ENCODE results near the gene ADAMTS2.

ADAMTS2 gene

GRCh38 chr5:179207920-179208705 lies 137.1 kb downstream of the ADAMTS2 start:
- no peak for DNase-seq

DNA sequence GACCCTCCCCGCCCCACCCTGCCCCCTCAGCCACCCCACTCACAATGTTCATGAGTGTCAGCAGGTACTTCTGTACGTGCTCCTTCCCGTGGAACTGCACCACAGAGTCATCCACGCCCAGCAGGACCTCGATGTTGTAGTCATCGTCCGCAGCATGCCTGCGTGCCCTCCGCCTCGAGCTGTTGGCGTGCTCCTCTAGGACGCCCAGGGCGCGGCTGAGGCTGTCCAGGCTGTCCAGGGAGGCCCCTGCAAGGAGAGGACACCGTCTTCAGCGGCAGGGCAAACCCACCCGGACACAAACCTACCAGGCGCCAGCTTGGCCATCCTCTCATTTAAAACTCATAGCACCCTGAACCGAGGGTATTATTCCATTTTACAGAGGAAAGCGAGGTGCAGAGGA lies 137.8 kb downstream of the ADAMTS2 start:
- no peak for DNase-seq

DNA sequence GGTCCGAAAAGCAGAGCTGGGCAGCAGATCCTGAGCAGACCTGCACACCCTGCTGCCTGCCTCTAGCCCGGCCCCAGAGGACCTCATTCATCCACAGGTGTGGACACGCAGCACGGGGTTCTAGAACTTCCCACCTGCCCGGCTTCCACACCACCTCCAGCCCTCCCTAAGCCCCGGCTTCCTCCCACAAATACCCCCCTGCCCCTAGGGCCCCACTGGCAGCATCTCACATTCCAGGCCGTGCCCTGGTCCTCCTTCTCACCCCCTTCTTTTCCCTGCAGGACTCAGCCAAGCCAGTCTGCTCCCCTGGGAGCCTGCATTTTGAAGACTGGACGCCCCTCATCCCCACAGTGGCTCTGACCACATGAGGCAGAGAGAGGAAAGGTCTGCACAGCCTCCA lies 138.9 kb downstream of the ADAMTS2 start:
- DNase-seq = no peak

- no peak for DNase-seq
Observed at GRCh38 chr5:179205277-179205676, 140.0 kb downstream of the ADAMTS2 start.

DNA sequence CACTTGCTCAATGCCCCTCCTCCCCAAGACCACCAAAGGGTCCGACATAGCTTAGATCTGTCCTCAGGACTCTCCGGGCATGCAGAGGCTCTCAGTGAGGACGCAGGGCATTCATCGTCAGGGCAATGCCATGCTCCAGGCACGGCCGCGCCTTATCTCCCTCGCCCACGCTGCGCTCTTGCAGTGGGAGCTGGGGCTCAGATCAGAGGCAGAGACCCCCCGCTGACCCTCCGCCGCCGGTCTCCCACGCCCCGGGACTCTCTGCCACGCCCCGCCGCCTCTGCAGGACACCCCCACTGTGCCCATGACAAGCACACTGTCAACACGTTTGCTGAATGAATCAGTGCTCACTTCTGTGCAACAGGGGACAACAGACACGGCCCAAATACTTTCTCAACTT lies 140.7 kb downstream of the ADAMTS2 start:
- DNase-seq = no peak

GRCh38 chr5:179203248-179203647 lies 142.0 kb downstream of the ADAMTS2 start:
- no peak for DNase-seq

- no peak for DNase-seq
Observed at GRCh38 chr5:179201986-179202385, 143.3 kb downstream of the ADAMTS2 start.

DNA sequence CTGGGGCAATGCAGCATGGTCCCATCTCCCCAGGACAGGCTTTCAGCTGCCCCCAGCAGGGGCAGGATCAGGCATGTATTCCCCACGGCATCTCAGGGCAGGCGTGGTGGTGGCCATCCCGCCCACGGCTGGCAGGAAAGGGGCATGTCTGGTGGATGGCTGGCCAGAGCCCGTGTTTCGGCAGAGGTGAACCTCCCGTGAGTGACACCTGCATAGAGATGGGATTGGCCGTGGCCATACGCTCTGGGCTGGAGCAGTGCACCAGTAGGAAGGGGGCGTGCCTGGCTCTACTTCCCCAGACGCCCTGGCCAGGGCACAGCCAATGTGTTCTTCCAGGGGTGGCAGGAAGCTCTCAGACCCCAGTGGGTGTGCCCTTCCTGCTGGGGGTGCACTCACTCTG lies 146.0 kb downstream of the ADAMTS2 start:
- DNase-seq = no peak

- DNase-seq = no peak
Observed at GRCh38 chr5:179198825-179199224, 146.4 kb downstream of the ADAMTS2 start.

- DNase-seq = no peak
Observed at GRCh38 chr5:179196405-179197079, 148.7 kb downstream of the ADAMTS2 start.

DNA sequence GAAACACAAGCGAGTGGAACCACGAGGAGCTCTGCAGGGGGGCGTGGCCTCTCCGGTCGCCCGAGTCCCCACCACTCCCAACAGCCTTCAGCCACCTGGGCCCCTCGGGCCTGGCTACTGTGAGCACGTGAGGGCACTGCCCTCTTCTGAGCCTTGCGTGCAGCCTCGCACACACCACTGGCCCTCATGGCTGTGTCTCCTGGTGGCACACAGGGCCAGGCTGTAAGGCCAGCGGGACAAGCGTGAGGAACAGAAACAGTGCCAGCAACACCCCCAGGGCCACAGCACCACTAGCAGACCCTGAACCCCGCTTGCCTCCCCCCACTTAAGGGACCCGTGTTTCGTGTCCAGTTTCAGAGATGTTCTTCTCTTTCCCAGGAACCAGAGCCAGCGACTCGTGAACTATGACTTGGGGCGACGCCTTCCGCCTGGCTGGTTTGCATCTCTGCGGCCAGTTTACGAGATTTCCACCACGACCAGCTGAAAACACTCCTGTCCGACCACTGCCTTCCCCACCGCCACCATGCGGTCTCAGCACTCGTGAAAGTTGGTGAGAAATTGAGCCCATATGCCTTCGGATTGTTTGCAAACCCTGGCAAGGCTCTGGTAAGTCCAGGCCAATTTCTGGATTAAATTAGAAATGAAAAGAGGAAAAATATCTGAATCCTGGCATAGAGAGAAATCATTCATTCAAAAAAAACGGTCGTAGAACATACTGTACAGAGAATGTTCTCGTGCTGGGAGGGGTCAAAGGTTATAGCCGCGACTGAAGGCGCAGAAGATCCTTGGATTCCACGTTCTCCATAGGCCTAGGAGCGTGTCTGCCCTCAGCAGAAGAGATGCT lies 149.5 kb downstream of the ADAMTS2 start:
- no peak for DNase-seq

GRCh38 chr5:179194941-179195381 lies 150.3 kb downstream of the ADAMTS2 start:
- no peak for DNase-seq

- DNase-seq = no peak
Observed at GRCh38 chr5:179194201-179194910, 150.9 kb downstream of the ADAMTS2 start.

DNA sequence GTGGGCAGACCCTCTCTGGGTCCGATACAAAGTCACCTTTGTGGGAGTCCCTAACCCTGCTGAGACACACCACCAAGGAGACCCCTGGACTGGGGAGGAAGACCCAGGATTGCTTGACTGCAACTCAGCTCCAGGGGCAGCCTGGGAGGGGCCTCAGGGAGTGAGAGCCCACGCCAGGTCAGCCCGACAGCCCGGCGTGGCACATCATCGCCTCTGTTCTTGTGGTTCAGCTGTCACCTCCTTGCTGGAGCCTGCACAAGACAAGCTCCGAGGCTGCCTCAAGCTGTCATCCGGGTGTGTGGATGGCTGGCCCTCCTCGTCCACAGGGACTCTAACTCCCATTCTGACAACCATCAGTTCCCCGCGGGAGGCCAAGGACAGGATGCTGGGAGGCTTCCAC lies 151.5 kb downstream of the ADAMTS2 start:
- DNase-seq = no peak

GRCh38 chr5:179192891-179193470 lies 152.3 kb downstream of the ADAMTS2 start:
- no peak for DNase-seq

DNA sequence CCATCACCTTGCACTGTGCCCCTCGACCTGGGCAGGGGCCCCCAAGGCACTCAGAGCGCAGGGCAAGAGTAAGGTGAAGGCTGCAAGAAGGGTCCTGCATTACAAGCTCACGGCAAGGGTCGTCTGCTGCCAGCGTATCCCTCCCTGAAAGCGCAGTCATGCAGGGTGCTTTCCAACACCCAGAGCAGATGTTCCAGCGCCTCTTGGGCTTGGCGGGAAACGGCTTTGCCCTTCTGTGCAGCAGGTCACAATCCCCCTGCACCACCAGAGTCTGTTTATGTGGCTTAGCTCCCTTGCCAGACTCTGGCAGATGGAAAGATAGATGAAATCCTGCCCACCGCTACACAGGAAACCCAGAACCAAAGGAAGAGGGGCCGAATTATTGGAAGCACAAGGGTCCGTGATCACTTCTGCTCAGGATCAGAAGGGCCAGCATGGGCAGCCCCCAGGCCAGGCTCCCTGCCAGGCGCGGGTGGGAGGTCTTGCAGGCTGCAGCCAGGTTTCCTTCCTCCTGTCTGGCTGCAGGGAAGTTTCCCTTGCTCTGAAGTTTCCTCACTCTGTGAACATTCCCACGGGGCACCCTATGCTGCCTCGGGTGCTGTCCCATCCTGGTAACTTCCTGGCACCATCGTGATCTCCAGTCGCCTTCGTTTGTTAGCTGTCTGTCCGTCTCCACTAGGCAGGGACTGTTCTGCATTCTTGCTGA lies 152.9 kb downstream of the ADAMTS2 start:
- DNase-seq = no peak

GRCh38 chr5:179191506-179192184 lies 153.6 kb downstream of the ADAMTS2 start:
- no peak for DNase-seq

DNA sequence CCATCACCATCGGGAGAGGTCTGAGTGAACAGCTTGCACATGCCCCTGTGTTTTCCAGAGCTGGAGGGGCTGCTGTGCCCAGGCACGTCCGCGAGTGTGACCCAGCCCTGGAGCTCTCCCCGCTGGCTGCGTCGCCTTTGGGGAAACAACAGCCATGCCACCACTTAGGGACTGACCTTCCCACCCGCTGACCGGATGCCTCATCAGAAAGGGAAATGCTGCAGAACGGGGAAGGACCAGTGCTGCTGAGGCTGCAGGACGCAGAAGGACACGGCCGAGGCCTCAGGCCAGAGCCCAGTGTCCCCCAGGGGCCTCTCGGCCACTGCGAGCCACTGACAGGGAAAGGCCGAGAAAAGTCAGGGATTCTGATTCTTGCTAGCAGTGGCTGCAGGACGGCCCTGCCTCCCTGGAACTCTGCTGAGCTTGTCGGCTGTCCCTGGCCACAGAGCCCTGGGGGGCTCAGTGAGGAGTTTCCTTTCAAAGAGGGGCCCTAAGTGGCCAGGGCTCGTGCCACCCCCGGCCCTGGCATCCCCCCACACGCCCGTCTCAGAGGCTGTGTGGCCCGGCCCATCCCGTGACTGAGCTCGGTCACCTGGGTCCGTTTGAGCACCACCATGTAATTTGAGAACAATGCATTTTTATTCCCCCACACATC lies 154.3 kb downstream of the ADAMTS2 start:
- no peak for DNase-seq

- DNase-seq = no peak
Observed at GRCh38 chr5:179188636-179189035, 156.6 kb downstream of the ADAMTS2 start.

- no peak for DNase-seq
Observed at GRCh38 chr5:179187681-179188575, 157.3 kb downstream of the ADAMTS2 start.

Measured in DMS79 treated with DMSO at 0.1 percent for 48 hours (cell line).